ENCODE measurements around the gene PRTFDC1. TPM values are rescaled to one million over a fixed set of nuclear protein-coding genes. Genes with fewer than 3 reads are reported as not detected.

The PRTFDC1 gene
- total and polyA plus RNA-seq, 2 of the 13 experiments (the other 11 are each of a cell fraction or from before 2014, with no cell fraction given), result not detected

GRCh38 chr10:24911029-24911428 is 41.4 kb downstream of the PRTFDC1 start:
- intact Hi-C loops (cut with micrococcal nuclease; ENCODE audit: unreplicated experiment), result no loop called here
- Histone ChIP-seq H2AFZ (ENCODE audit: low read length) (no peak overlapping the region), H3K9ac (ENCODE audit: insufficient read depth, low read depth, low read length) (no peak overlapping the region), H3K36me3 (replicated peaks in 1 of 2; ENCODE audit: control insufficient read depth in 1 of 2, insufficient read depth in 2 of 2, low read length in 2 of 2) (no peaks in the 10 kb centered on the region), H3K4me3 (replicated peaks in 1 of 3; ENCODE audit: insufficient read depth in 1 of 3, low read depth in 2 of 3, low read length in 3 of 3) (no peak overlapping the region), H3K27ac (ENCODE audit: extremely low read length, insufficient read depth, low read length) (no peak overlapping the region), H3K4me2 (ENCODE audit: low read depth, low read length) (no peak overlapping the region), H3K4me1 (ENCODE audit: insufficient read depth, low read length) (no peaks in the 10 kb centered on the region), H4K20me1 (ENCODE audit: insufficient read depth, low read length) (no peaks in the 10 kb centered on the region), H3K9me3 (ENCODE audit: low read length) (no peaks in the 10 kb centered on the region), H3K27me3 (ENCODE audit: control insufficient read depth in 1 of 2, insufficient read depth in 2 of 2, low read length in 2 of 2) (no peaks in the 10 kb centered on the region), H3K79me2 (ENCODE audit: insufficient read depth, low read length) (no peaks in the 10 kb centered on the region)
- ATAC-seq, result no peak
- FAIRE-seq, result no peak
- WGBS (ENCODE audit: low lambda C conversion rate), result 13% methylated on average over 2 of the region's 2 CpGs
- ChIA-PET CTCF (ENCODE audit: low intra/inter-chr PET ratio, low total read pairs) (no interaction called here), POLR2A (no interaction called here)
- DNase-seq (ENCODE audit: low spot score), result no peak
- BruUV-seq (replicated peaks), result no TSS peak
- in situ Hi-C loops (cut with HindIII; ENCODE audit: extremely low pct_ligation_motif_present, low pct_unique_long_range_greater_than_20kb), result no loop called here
- no peak for TF ChIP-seq ZFP37 (CRISPR knock-in tag; IDR thresholded peaks at IDR 0.05; ENCODE audit: borderline replicate concordance)
- no peak for TF ChIP-seq NFKBIZ (CRISPR knock-in tag; IDR thresholded peaks at IDR 0.05)
- no peak for TF ChIP-seq TRIM22 (IDR thresholded peaks at IDR 0.05)
- no peak for TF ChIP-seq XBP1 (CRISPR knock-in tag; IDR thresholded peaks at IDR 0.05)
- TF ChIP-seq MTF2 (CRISPR knock-in tag; IDR thresholded peaks at IDR 0.05; ENCODE audit: borderline replicate concordance), result no peak
- no peak for TF ChIP-seq RBAK (CRISPR knock-in tag; IDR thresholded peaks at IDR 0.05)
- no peak for TF ChIP-seq NPAS2 (CRISPR knock-in tag; IDR thresholded peaks at IDR 0.05; ENCODE audit: borderline replicate concordance)
- TF ChIP-seq ZNF446 (CRISPR knock-in tag; IDR thresholded peaks at IDR 0.05), result no peak
- no peak for TF ChIP-seq RXRA (CRISPR knock-in tag; IDR thresholded peaks at IDR 0.05)
- no peak for TF ChIP-seq FOXP4 (CRISPR knock-in tag; IDR thresholded peaks at IDR 0.05)
- no peak for TF ChIP-seq DR1 (CRISPR knock-in tag; IDR thresholded peaks at IDR 0.05)
- no peak for TF ChIP-seq RFXAP (CRISPR knock-in tag; IDR thresholded peaks at IDR 0.05; ENCODE audit: borderline replicate concordance)
- no peak for TF ChIP-seq ZNF564 (CRISPR knock-in tag; IDR thresholded peaks at IDR 0.05)
